Fibroblast of the aortic adventitia (primary cell): Measurements from ENCODE around the gene PODXL. TPM values are rescaled to one million over a fixed set of nuclear protein-coding genes. Genes with fewer than 3 reads are reported as not detected.

ENCODE experiments used
- DNase-seq: peaks from one replicate; pipeline ENCODE4 v3.0.0-alpha.2; 2010; ENCODE audit warnings: low read depth
- H3K4me3 ChIP-seq: 2 replicates; pipeline ENCODE4 v1.5.1; 2011; ENCODE audit warnings: low read depth, mild to moderate bottlenecking, control low read depth, low read length, moderate library complexity
- total RNA-seq: library from RNA; depleted of rRNA; stranded (reverse); fragments of >200 nt; gene quantifications from 2 replicates; pipeline ENCODE4 v1.2.3, GENCODE V29; 2012; ENCODE audit warnings: low replicate concordance
- TF ChIP-seq, protein P1 (sequence below): IDR thresholded peaks from 2 replicates; pipeline ENCODE4 v1.5.1; 2011; ENCODE audit warnings: mild to moderate bottlenecking, low read length, control low read depth, inconsistent platforms; ENCODE audit not compliant: insufficient read depth

The PODXL gene
- total RNA-seq, 1 donor: 7.3 TPM

DNA sequence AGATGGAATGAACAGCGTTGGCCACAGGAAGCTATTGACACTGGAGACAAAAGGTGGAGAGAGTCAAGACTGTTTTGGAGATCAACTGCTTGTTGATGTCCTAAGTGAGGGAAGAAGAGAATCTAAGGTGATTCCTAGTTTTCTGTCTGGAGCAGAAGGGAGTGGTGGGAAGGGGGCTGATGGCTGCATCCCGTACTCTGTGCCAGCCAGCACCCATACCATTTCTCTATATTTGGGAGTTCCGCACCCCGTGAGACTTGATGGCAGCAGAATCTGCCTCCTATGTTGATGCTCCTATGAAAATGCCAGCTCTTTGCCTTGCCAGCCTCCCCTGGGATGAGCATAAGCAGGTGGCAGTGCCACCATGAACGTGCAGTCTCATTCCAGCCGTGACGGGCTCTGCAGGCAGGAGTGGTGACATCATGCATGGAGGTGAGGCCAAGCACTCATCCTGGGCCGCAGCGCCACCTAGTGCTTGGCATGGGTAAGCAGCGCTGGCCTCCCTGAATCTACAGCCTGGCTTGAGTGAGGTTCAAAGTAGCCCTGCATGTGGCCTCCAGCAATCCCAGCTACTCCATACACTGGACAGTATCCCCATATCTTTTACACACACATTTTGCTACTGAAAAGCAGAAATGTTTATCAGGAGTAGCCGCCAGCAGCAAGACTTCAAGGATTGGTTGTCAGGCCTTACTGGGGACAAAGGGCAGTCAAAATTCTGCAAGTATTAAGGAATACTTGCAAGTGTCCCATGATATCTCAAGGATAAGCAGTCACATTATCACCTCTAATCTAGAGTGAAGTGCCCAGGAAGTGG, 43.0 kb downstream of the PODXL start:
- TF ChIP-seq, protein P1, sequence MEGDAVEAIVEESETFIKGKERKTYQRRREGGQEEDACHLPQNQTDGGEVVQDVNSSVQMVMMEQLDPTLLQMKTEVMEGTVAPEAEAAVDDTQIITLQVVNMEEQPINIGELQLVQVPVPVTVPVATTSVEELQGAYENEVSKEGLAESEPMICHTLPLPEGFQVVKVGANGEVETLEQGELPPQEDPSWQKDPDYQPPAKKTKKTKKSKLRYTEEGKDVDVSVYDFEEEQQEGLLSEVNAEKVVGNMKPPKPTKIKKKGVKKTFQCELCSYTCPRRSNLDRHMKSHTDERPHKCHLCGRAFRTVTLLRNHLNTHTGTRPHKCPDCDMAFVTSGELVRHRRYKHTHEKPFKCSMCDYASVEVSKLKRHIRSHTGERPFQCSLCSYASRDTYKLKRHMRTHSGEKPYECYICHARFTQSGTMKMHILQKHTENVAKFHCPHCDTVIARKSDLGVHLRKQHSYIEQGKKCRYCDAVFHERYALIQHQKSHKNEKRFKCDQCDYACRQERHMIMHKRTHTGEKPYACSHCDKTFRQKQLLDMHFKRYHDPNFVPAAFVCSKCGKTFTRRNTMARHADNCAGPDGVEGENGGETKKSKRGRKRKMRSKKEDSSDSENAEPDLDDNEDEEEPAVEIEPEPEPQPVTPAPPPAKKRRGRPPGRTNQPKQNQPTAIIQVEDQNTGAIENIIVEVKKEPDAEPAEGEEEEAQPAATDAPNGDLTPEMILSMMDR: peak; percentile 97
- no peak overlapping the region for H3K4me3 ChIP-seq
- peak; percentile 82 for DNase-seq

- H3K4me3 ChIP-seq: no peak overlapping the region
- peak; percentile 37 for DNase-seq
- TF ChIP-seq, protein P1: no peak
Measured at GRCh38 chr7:131511774-131512535, 44.5 kb downstream of the PODXL start.

DNA sequence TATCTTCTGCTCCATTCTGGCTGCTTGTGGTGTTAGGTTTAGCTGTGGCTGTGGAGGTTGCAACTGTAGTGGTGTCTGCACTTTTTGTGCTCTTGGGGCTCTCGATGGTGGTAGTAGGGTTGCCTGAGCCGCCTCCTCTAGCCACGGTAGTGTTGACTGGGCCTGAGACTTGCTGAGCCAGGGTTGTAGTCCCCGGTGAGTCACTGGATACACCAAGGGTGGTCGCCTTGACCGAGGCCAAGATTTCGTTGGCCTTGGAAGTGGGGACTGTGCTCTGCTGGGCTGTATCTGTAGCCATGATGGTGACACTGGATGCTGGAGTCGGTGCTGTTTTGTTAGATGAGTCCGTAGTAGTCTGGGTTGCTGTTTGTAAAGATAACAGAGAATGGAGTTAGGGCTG, 45.4 kb downstream of the PODXL start:
- TF ChIP-seq, protein P1: no peak
- no peak overlapping the region for H3K4me3 ChIP-seq
- no peak for DNase-seq

DNA sequence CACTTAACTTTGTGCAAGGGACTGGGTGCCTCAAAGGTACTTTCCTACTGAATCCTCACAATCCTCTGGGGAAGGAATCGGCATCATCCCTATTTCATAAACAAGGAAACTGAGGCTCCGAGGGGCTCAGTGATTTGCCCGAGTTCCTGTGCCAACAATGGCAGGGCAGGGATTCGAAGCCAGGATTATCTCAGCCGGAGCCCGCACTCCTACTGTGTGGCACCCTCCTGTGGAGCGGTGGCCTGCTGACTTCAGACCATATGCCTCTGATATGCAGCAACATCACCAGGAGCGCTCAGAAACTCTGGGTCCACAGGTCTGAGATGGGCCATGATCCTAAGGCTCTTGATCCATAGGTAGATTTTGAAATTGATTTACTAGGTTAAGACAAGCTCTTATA, 46.6 kb downstream of the PODXL start:
- TF ChIP-seq, protein P1: no peak
- no peak for DNase-seq
- H3K4me3 ChIP-seq: no peak overlapping the region

DNA sequence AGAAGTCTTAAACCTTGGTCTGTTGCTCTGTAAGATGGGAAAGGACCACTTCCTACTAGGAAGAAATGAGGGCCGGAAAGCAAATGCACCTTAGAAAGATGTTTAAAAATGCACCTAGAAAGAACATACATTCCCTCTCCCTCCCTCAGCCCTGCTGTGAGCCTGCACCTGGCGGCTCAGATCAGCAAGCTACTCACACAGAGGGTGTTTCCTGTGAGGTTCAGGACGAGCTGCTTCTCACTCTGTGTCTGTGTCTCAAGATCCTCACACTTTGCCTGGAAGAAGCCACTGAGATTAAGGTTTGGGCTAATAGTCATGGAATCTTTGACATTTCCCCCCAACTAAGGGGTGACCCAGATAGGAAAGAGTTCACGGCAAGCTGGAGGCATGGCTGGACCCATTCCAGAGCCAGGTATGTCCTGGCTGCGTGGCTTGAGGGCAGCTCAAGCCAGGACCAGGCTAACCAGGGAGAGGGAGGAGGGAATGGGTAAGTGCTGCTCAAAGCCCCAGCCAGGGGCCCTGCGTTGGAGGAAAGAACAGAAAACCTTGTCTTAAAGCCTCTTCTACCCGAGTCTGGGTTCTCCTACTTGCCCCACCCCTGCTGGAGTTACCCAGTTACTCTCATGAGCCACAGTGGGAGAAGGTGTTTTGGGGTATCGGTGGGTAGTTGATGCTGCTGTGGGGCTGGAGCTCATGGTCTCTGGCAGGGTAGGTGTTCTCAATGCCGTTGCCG, 47.5 kb downstream of the PODXL start:
- TF ChIP-seq, protein P1: no peak
- H3K4me3 ChIP-seq: no peak overlapping the region
- no peak for DNase-seq

- H3K4me3 ChIP-seq: no peak overlapping the region
- DNase-seq: peak; percentile 75
- TF ChIP-seq, protein P1: peak; percentile 95
Measured at GRCh38 chr7:131507592-131508331, 48.7 kb downstream of the PODXL start.
